Urinary bladder (tissue), 4 donors: Measurements from ENCODE around the gene HACD3. TPM values are rescaled to one million over a fixed set of nuclear protein-coding genes. Genes with fewer than 3 reads are reported as not detected.

Experiments
- DNase-seq: peaks from one replicate; pipeline ENCODE4 v3.0.0-alpha.2; 2015; ENCODE audit errors: extremely low spot score
- H3K27ac ChIP-seq: one replicate; pipeline ENCODE4 v1.5.1; 2013; ENCODE audit warnings: low read depth, mild to moderate bottlenecking, moderate library complexity
- H3K36me3 ChIP-seq: one replicate; pipeline ENCODE4 v1.6.1; 2013; ENCODE audit warnings: mild to moderate bottlenecking, moderate library complexity; ENCODE audit not compliant: insufficient read depth
- H3K4me1 ChIP-seq: one replicate; pipeline ENCODE4 v1.6.1; 2013; ENCODE audit warnings: mild to moderate bottlenecking, moderate library complexity; ENCODE audit not compliant: insufficient read depth
- H3K4me3 ChIP-seq: one replicate; pipeline ENCODE4 v1.5.1; 2013; ENCODE audit warnings: low read depth, low read length
- WGBS: extraction: QIAGEN DNeasy Blood & Tissue Kit; methylation state at CpG from one replicate; pipeline ENCODE4 v1.1.7; 2013; 5-methylcytosine and 5-hydroxymethylcytosine counted together
- polyA plus RNA-seq: library from polyadenylated mRNA; stranded (reverse); fragments of 200-250 nt; gene quantifications from one replicate; pipeline ENCODE4 v1.2.3, GENCODE V29; 2013
- small RNA-seq: library from RNA; depleted of rRNA; stranded (forward); fragments of <200 nt; gene quantifications from one replicate; pipeline ENCODE3, GENCODE V24; 2014
- total RNA-seq: library from RNA; depleted of rRNA; stranded (reverse); fragments of >200 nt; gene quantifications from one replicate; pipeline ENCODE4 v1.2.3, GENCODE V29; 2014
- donor health status: healthy with polysubstance abuse.
- donor health status: healthy.

HACD3 gene
- total and polyA plus RNA-seq, 2 donors = 37.4 to 141 TPM

DNA sequence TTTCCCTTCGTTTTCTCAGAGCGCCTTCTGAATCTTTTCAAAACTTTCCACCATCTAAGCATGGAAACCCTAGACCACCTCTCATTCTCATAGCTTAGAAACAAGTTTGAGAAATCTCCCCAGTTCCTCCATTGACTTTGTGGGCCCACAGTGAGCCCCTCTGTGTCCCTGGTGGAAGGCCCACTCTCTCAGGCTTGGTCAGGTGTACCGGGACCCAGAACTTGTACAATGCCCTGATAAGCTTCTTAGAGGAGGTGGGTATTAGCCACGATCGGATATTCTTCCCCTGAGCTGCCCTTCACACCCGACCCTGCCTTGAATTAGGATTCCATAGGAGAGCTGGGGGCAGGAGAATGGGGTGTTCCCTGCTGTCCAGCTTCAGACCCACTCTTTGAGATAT lies 91.4 kb downstream of the HACD3 start, which contains the start of gene SLC24A1:
SLC24A1 (plus strand) TSS at position 301 of the 400 bp plus-strand sequence. CDS start 2,143 bp downstream, outside the sequence.
- no peak for DNase-seq
- Histone ChIP-seq H3K4me1 (no peaks in the 10 kb centered on the region), H3K4me3 (no peak within 1 kb of the TSS), H3K36me3 (no peaks in the 10 kb centered on the region), H3K27ac (no peak within 1 kb of the TSS)
- 92% methylated on average over 6 of the region's 6 CpGs for WGBS

DNA sequence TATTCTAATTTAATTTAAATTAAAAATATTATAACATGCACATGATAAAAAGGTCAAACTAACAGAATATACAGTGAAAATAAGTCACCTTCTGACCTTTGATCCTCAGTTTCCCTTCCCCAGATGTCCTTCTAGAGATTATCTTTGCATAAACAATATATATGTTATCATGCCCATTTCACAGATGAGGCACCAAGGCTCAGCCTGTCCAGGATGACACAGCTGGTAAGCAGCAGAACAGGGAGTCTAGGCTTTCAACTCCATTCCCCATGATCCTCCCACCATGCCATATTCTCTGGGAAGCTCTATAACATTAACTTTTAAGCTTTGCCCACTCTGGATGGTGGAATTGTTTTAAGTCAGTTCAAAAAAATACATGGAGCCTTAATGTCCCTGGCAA lies 92.8 kb downstream of the HACD3 start:
- no peak overlapping the region for H3K27ac ChIP-seq
- H3K4me1 ChIP-seq = no peaks in the 10 kb centered on the region
- H3K36me3 ChIP-seq = no peaks in the 10 kb centered on the region
- no peak for DNase-seq
- no peak overlapping the region for H3K4me3 ChIP-seq

DNA sequence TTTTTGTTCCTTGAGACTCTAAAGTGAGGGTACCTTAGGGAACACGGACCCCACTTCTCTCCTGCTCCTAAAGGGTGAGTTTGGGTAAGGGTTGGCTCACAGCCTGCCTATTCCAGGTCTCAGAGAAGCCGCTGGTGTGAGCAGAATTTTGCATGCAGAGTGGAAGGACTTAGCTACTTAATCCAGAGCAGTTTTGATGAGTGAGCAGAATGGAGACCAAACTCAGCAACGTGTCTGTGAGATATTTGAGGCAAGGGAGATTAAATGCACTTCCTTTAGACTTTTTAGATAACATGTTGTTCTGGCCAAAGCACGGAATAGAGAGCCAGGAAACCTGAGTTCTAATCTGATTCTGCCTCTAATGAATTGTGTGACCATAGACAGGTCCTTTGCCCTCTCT lies 96.6 kb downstream of the HACD3 start:
- H3K4me3 ChIP-seq = no peak overlapping the region
- no peak overlapping the region for H3K27ac ChIP-seq
- no peaks in the 10 kb centered on the region for H3K36me3 ChIP-seq
- no peak for DNase-seq
- 74% methylated on average over 4 of the region's 4 CpGs for WGBS
- H3K4me1 ChIP-seq = no peaks in the 10 kb centered on the region

Small RNA genes within 50 kb of the gene (small RNA-seq; reads per million reads assigned to genes)
- gene RF00019 = not detected
- gene RNU6-19P = not detected

Other genes with a start within 250 kb of the HACD3 start
- 8.2 TPM for gene PARP16, start 243.6 kb upstream of the HACD3 start, total RNA-seq
- gene PARP16, start 243.6 kb upstream of the HACD3 start, polyA plus RNA-seq = 13.4 TPM
- gene RNU5A-1, start 234.4 kb upstream of the HACD3 start, total RNA-seq = not detected
- not detected for gene RNU5A-1, start 234.4 kb upstream of the HACD3 start, polyA plus RNA-seq
- under 0.01 TPM for gene RNU5B-1, start 225.8 kb upstream of the HACD3 start, total RNA-seq
- not detected for gene RNU5B-1, start 225.8 kb upstream of the HACD3 start, polyA plus RNA-seq
- 1.4 TPM for gene IGDCC3, start 152.5 kb upstream of the HACD3 start, total RNA-seq
- 0.13 TPM for gene IGDCC3, start 152.5 kb upstream of the HACD3 start, polyA plus RNA-seq
- 36.5 TPM for gene IGDCC4, start 107.5 kb upstream of the HACD3 start, total RNA-seq
- 5.9 TPM for gene IGDCC4, start 107.5 kb upstream of the HACD3 start, polyA plus RNA-seq
- 65.6 TPM for gene DPP8, start 12.8 kb upstream of the HACD3 start, total RNA-seq
- 23.7 TPM for gene DPP8, start 12.8 kb upstream of the HACD3 start, polyA plus RNA-seq
- 48.5 TPM for gene INTS14, start 80.7 kb downstream of the HACD3 start, total RNA-seq
- gene INTS14, start 80.7 kb downstream of the HACD3 start, polyA plus RNA-seq = 24.1 TPM
- gene SLC24A1, start 91.5 kb downstream of the HACD3 start, total RNA-seq = 9.7 TPM
- 6.1 TPM for gene SLC24A1, start 91.5 kb downstream of the HACD3 start, polyA plus RNA-seq